Mesenchymal stem cell (in vitro differentiated cells and primary cell): ENCODE measurements around the gene ISYNA1.

Experiments
- DNase-seq: peaks from one replicate; pipeline ENCODE4 v3.0.0-alpha.2; 2013
- H2AFZ ChIP-seq: one replicate; pipeline ENCODE4 v1.6.1; 2013; ENCODE audit warnings: low read depth, mild to moderate bottlenecking, control low read depth, inconsistent platforms, low read length, moderate library complexity
- H2AK5ac ChIP-seq: 2 replicates; pipeline ENCODE4 v1.6.1; 2013; ENCODE audit warnings: low read length, moderate library complexity, mild to moderate bottlenecking, inconsistent platforms; ENCODE audit not compliant: severe bottlenecking
- H2BK120ac ChIP-seq: one replicate; pipeline ENCODE4 v1.6.1; 2013; ENCODE audit warnings: low read depth, mild to moderate bottlenecking, inconsistent platforms, low read length, moderate library complexity
- H2BK12ac ChIP-seq, 2 experiments: one replicate each; pipeline ENCODE4 v1.6.1; 2013; ENCODE audit warnings: inconsistent platforms in 2 of 2, low read length in 2 of 2, mild to moderate bottlenecking in 2 of 2, moderate library complexity in 2 of 2, control low read depth in 1 of 2
- H2BK15ac ChIP-seq: one replicate; pipeline ENCODE4 v1.6.1; 2013; ENCODE audit warnings: mild to moderate bottlenecking, low read depth, inconsistent platforms; ENCODE audit not compliant: poor library complexity, severe bottlenecking
- H2BK5ac ChIP-seq: 2 replicates; pipeline ENCODE4 v1.6.1; 2013; ENCODE audit warnings: low read depth, mild to moderate bottlenecking, low read length, control low read depth, inconsistent platforms; ENCODE audit not compliant: poor library complexity, severe bottlenecking
- H3K14ac ChIP-seq, 2 experiments: one replicate each; pipeline ENCODE4 v1.6.1; 2013; ENCODE audit warnings: inconsistent platforms in 2 of 2, low read length in 2 of 2, control low read depth in 1 of 2, mild to moderate bottlenecking in 1 of 2, moderate library complexity in 1 of 2
- H3K18ac ChIP-seq, 2 experiments: one replicate each; pipeline ENCODE4 v1.6.1; 2013; ENCODE audit warnings: inconsistent platforms in 2 of 2, low read length in 2 of 2, control low read depth in 1 of 2, low read depth in 1 of 2, mild to moderate bottlenecking in 1 of 2
- H3K23ac ChIP-seq, 2 experiments: one replicate each; pipeline ENCODE4 v1.6.1; 2013; ENCODE audit warnings: inconsistent platforms in 2 of 2, low read length in 2 of 2, mild to moderate bottlenecking in 2 of 2, moderate library complexity in 2 of 2, control low read depth in 1 of 2
- H3K27ac ChIP-seq: 2 replicates; pipeline ENCODE4 v1.5.1; 2013; ENCODE audit warnings: mild to moderate bottlenecking, moderate library complexity, low read length, control low read depth, inconsistent platforms; ENCODE audit not compliant: poor library complexity, severe bottlenecking
- H3K27me3 ChIP-seq, 2 experiments: 2 replicates each; pipeline versions ENCODE4 v1.6.1 to v1.7.0; 2013; ENCODE audit warnings: low read length in 2 of 2, mild to moderate bottlenecking in 2 of 2, moderate library complexity in 2 of 2, control low read depth in 1 of 2, inconsistent platforms in 1 of 2; ENCODE audit not compliant: control insufficient read depth in 1 of 2, insufficient read depth in 1 of 2
- H3K36me3 ChIP-seq, 2 experiments: 2 replicates each; pipeline versions ENCODE4 v1.6.1 to v1.7.0; 2013; ENCODE audit warnings: low read length in 2 of 2, control low read depth in 1 of 2, inconsistent platforms in 1 of 2, low read depth in 1 of 2, mild to moderate bottlenecking in 1 of 2; ENCODE audit not compliant: insufficient read depth in 2 of 2, control insufficient read depth in 1 of 2
- H3K4ac ChIP-seq, 2 experiments: one replicate each; pipeline ENCODE4 v1.6.1; 2013; ENCODE audit warnings: inconsistent platforms in 2 of 2, low read length in 2 of 2, mild to moderate bottlenecking in 2 of 2, moderate library complexity in 2 of 2, control low read depth in 1 of 2, low read depth in 1 of 2
- H3K4me1 ChIP-seq: 2 replicates; pipeline ENCODE4 v1.6.1; 2013; ENCODE audit warnings: low read depth, low read length, control low read depth; ENCODE audit not compliant: control insufficient read depth, insufficient read depth
- H3K4me2 ChIP-seq: 2 replicates; pipeline ENCODE4 v1.6.1; 2013; ENCODE audit warnings: low read length, mild to moderate bottlenecking, inconsistent platforms; ENCODE audit not compliant: poor library complexity, severe bottlenecking
- H3K4me3 ChIP-seq, 2 experiments: 2 replicates each; pipeline versions ENCODE4 v1.5.1 to v1.7.0; 2013; ENCODE audit warnings: low read length in 2 of 2, mild to moderate bottlenecking in 2 of 2, control low read depth in 1 of 2, low read depth in 1 of 2; ENCODE audit not compliant: insufficient read depth in 1 of 2
- H3K79me1 ChIP-seq: replicated peaks from 2 replicates; pipeline ENCODE4 v1.6.1; 2013; ENCODE audit warnings: mild to moderate bottlenecking, control low read depth, low read length, inconsistent platforms; ENCODE audit not compliant: poor library complexity, severe bottlenecking
- H3K9ac ChIP-seq: 2 replicates; pipeline ENCODE4 v1.7.0; 2013; ENCODE audit warnings: mild to moderate bottlenecking, low read length, moderate library complexity
- H3K9me3 ChIP-seq: 2 replicates; pipeline ENCODE4 v1.7.0; 2013; ENCODE audit warnings: mild to moderate bottlenecking, low read length; ENCODE audit not compliant: control insufficient read depth
- H4K8ac ChIP-seq: one replicate; pipeline ENCODE4 v1.6.1; 2013; ENCODE audit warnings: inconsistent platforms, mild to moderate bottlenecking, low read length, moderate library complexity
- H4K91ac ChIP-seq: one replicate; pipeline ENCODE4 v1.6.1; 2013; ENCODE audit warnings: mild to moderate bottlenecking, low read length, inconsistent platforms
- WGBS: methylation state at CpG from one replicate; pipeline ENCODE4 v1.1.7; 2013; ENCODE audit warnings: mixed read lengths; 5-methylcytosine and 5-hydroxymethylcytosine counted together

ISYNA1 gene

DNA sequence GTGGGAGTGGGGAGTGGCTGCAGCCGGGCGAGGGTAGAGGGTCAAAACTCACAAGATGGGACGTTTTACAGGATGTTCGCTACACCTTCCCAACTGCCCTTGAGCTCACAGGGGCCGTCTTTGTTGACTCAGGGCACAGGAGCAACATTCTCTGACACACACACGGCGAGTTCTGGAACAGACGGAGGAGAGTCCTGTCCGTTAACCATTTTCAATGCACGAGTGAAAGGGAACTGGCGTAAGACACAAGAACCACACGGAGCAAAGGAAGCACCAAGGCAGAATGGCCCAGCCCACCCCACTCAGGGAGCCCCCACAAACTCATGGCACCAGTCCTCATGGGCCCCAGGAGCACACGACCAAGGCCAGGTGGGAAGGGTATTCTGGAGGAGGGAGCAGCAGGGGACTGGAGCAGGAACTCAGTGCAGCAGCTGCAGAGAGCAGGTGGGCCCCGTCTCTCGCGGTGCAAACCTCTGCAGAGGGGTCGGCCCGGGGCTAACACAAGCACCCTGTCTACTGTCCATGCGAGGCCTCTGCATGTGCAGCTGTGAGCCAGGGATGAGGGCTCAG lies 37.9 kb upstream of the ISYNA1 start:
- H3K4me2 ChIP-seq, result no peak overlapping the region
- H3K18ac ChIP-seq, result peak overlapping the region in 1 of 2 experiments; percentile 18
- no peak overlapping the region for H2AK5ac ChIP-seq
- H3K79me1 ChIP-seq, result peaks cover 29% of the 10 kb centered on the region
- no peak overlapping the region for H3K27ac ChIP-seq
- H3K23ac ChIP-seq, result no peak overlapping the region
- peak overlapping the region; percentile 89 for H4K91ac ChIP-seq
- H2AFZ ChIP-seq, result no peak overlapping the region
- no peak overlapping the region for H3K4ac ChIP-seq
- H4K8ac ChIP-seq, result no peak overlapping the region
- H2BK15ac ChIP-seq, result no peak overlapping the region
- H2BK12ac ChIP-seq, result no peak overlapping the region
- no peaks in the 10 kb centered on the region for H3K27me3 ChIP-seq
- no peak for DNase-seq
- H2BK5ac ChIP-seq, result no peak overlapping the region
- H3K9me3 ChIP-seq, result no peaks in the 10 kb centered on the region
- H2BK120ac ChIP-seq, result peak overlapping the region; percentile 27
- 84% methylated on average over 19 of the region's 19 CpGs for WGBS
- no peak overlapping the region for H3K14ac ChIP-seq
- H3K4me3 ChIP-seq, result no peak overlapping the region
- peaks cover 46% of the 10 kb centered on the region for H3K4me1 ChIP-seq
- H3K36me3 ChIP-seq, result peaks cover 20 to 24% of the 10 kb centered on the region in 2 experiments
- H3K9ac ChIP-seq, result no peak overlapping the region

DNA sequence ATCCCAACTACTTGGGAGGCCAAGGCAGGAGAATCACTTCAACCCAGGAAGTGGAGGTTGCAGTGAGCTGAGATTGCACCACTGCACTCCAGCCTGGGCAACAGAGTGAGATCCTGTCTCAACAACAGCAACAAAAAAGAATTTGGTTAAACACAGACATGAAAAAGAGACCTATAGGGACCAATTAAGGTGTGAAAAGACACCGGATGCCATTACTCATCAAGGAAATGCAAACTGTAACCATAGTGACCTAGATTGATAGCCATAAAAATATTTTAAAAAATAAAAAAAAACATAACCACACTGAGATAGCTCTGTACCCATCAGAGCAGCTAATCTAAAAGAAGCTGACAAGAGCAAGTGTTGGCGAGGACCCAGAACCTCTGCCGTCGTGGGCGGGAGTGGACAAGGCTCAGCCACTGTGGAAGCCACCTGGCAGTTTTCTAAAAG lies 37.1 kb upstream of the ISYNA1 start:
- Histone ChIP-seq H4K91ac (no peak overlapping the region), H3K9me3 (no peaks in the 10 kb centered on the region), H2BK12ac (no peak overlapping the region), H3K79me1 (peaks cover 30% of the 10 kb centered on the region), H3K36me3 (peaks cover 28 to 32% of the 10 kb centered on the region in 2 experiments), H3K23ac (no peak overlapping the region), H2BK120ac (no peak overlapping the region), H3K4ac (no peak overlapping the region), H3K27me3 (no peaks in the 10 kb centered on the region), H3K14ac (no peak overlapping the region), H2BK15ac (no peak overlapping the region), H2AFZ (no peak overlapping the region), H3K4me2 (no peak overlapping the region), H3K9ac (no peak overlapping the region), H3K4me3 (no peak overlapping the region), H2AK5ac (no peak overlapping the region), H2BK5ac (no peak overlapping the region), H4K8ac (no peak overlapping the region), H3K18ac (no peak overlapping the region), H3K27ac (no peak overlapping the region), H3K4me1 (peaks cover 50% of the 10 kb centered on the region)
- no peak for DNase-seq
- WGBS, result 96% methylated on average over 4 of the region's 5 CpGs

DNA sequence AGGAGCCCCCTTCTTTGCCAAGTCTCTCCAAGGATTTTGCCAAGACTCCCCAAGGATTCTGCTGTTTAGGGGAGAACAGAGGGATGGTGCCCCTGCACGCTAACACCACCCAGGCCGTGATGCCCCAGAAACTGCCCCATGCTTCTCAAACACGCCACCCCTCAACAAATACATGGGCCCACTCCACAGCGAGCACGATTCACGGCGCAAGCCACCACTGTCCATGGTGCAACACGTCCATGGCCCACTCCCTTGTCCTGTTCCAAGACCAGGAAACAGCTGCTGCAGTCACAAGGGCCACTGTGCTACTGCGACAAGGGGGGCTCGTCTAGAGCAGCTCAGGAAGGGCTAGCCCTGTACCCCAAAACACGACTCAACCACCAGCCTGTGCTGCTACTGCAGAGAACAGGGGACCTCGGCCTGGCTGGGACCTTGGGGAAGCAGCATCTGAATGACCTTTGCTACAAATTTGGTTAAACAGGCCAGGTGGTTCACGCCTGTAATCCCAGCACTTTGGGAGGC lies 36.5 kb upstream of the ISYNA1 start:
- Histone ChIP-seq H2BK5ac (no peak overlapping the region), H2BK15ac (no peak overlapping the region), H2AFZ (no peak overlapping the region), H3K18ac (peak overlapping the region; percentile 44 to 59), H3K27me3 (no peaks in the 10 kb centered on the region), H4K91ac (peak overlapping the region; percentile 93), H3K79me1 (peaks cover 30% of the 10 kb centered on the region), H3K27ac (no peak overlapping the region), H4K8ac (peak overlapping the region; percentile 31), H3K36me3 (peaks cover 28 to 32% of the 10 kb centered on the region in 2 experiments), H3K4me2 (no peak overlapping the region), H2BK12ac (peak overlapping the region; percentile 33 to 85), H3K4me3 (no peak overlapping the region), H2BK120ac (no peak overlapping the region), H2AK5ac (no peak overlapping the region), H3K4ac (peak overlapping the region in 1 of 2 experiments; percentile 66), H3K9me3 (no peaks in the 10 kb centered on the region), H3K9ac (no peak overlapping the region), H3K14ac (peak overlapping the region in 1 of 2 experiments; percentile 49), H3K23ac (no peak overlapping the region), H3K4me1 (peaks cover 52% of the 10 kb centered on the region)
- WGBS, result 90% methylated on average over 13 of the region's 13 CpGs
- DNase-seq, result no peak

DNA sequence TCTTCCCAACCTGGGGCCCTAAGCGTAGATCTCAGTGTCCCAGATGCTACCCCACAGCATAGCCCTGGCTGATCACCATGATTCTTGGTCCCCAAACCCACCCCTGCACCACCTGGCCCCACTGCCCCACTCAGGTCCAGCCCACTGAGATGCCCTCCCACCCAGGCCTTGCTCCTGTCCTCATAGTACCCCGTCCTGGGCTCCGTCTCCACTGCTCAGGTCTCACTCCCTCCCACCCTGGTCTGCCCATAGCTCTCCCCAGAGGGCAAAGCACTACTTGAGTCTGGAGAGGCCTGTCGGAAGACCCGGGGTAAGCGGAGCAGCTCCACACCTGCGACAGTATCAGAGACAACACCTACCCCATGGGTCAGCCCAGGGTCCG lies 35.8 kb upstream of the ISYNA1 start:
- Histone ChIP-seq H3K9me3 (no peaks in the 10 kb centered on the region), H2BK15ac (peak overlapping the region; percentile 23), H2BK5ac (no peak overlapping the region), H2AFZ (no peak overlapping the region), H3K4me1 (peaks cover 52% of the 10 kb centered on the region), H3K4me3 (no peak overlapping the region), H2AK5ac (no peak overlapping the region), H3K14ac (peak overlapping the region in 1 of 2 experiments; percentile 49), H3K27me3 (no peaks in the 10 kb centered on the region), H3K27ac (no peak overlapping the region), H2BK120ac (no peak overlapping the region), H3K4ac (peak overlapping the region in 1 of 2 experiments; percentile 62), H3K4me2 (no peak overlapping the region), H3K23ac (no peak overlapping the region), H3K79me1 (peaks cover 28% of the 10 kb centered on the region), H4K8ac (peak overlapping the region; percentile 52), H3K9ac (no peak overlapping the region), H3K36me3 (peaks cover 32 to 34% of the 10 kb centered on the region in 2 experiments), H3K18ac (peak overlapping the region in 1 of 2 experiments; percentile 85), H4K91ac (peak overlapping the region; percentile 64), H2BK12ac (peak overlapping the region in 1 of 2 experiments; percentile 3)
- WGBS, result 95% methylated on average over 8 of the region's 8 CpGs
- DNase-seq, result no peak
